Caco-2 (cell line): Measurements from ENCODE around the gene KCNQ5. TPM values are rescaled to one million over a fixed set of nuclear protein-coding genes. Genes with fewer than 3 reads are reported as not detected.

Experiments used
- BruUV-seq: library from RNA; stranded (reverse); fragments of 400-500 nt; replicated peaks from 2 replicates; lab custom pipeline; 2021; lab: Mats Ljungman, UMichigan
- CTCF ChIA-PET: fragments of 300-600 bp; sonication (Branson Sonifier 250); formaldehyde crosslinking; loops from one replicate; lab custom pipeline; 2022; ENCODE audit warnings: antibody characterized with exemption; lab: Charles Lee
- POLR2A ChIA-PET: fragments of 300-600 bp; sonication (Branson Sonifier 250); formaldehyde crosslinking; loops from one replicate; lab custom pipeline; 2022; ENCODE audit warnings: antibody characterized with exemption; lab: Charles Lee
- DNase-seq, 2 experiments: peaks; one replicate each; pipeline versions ENCODE4 v3.0.0 to v3.0.0-alpha.2; 2020 to 2022
- H3K27me3 ChIP-seq: replicated peaks from 2 replicates; pipeline ENCODE4 v1.6.0; 2011; ENCODE audit warnings: low read length; ENCODE audit not compliant: control insufficient read depth, insufficient read depth
- H3K36me3 ChIP-seq: 2 replicates; pipeline ENCODE4 v1.5.1; 2011; ENCODE audit warnings: low read length; ENCODE audit not compliant: control insufficient read depth, insufficient read depth
- H3K4me1 ChIP-seq: fragments of 250-450 bp; sonication (Bioruptor Pico); 2 replicates; pipeline ENCODE4 v1.5.1; 2020; ENCODE audit warnings: mild to moderate bottlenecking
- H3K4me3 ChIP-seq: 2 replicates; pipeline ENCODE4 v1.5.1; 2011; ENCODE audit warnings: low read depth, mild to moderate bottlenecking, control low read depth, low read length
- H3K9me3 ChIP-seq: fragments of 250-450 bp; sonication (Bioruptor Pico); 2 replicates; pipeline ENCODE4 v1.5.1; 2020; ENCODE audit warnings: mild to moderate bottlenecking, moderate library complexity
- H3K27ac Mint-ChIP-seq: one replicate; pipeline ENCODE4 v1.8.0; 2022; ENCODE audit warnings: mixed read lengths; ENCODE audit not compliant: unreplicated experiment
- H3K27me3 Mint-ChIP-seq: one replicate; pipeline ENCODE4 v1.8.0; 2022; ENCODE audit warnings: mixed read lengths; ENCODE audit not compliant: insufficient read depth, unreplicated experiment
- H3K36me3 Mint-ChIP-seq: one replicate; pipeline ENCODE4 v1.8.0; 2022; ENCODE audit warnings: mild to moderate bottlenecking, mixed read lengths; ENCODE audit not compliant: insufficient read depth, unreplicated experiment
- H3K4me1 Mint-ChIP-seq: one replicate; pipeline ENCODE4 v1.8.0; 2022; ENCODE audit warnings: low read depth, mixed read lengths; ENCODE audit not compliant: unreplicated experiment
- H3K4me3 Mint-ChIP-seq: one replicate; pipeline ENCODE4 v1.8.0; 2022; ENCODE audit warnings: mild to moderate bottlenecking, moderate library complexity, mixed read lengths; ENCODE audit not compliant: unreplicated experiment
- H3K9me3 Mint-ChIP-seq: one replicate; pipeline ENCODE4 v1.8.0; 2022; ENCODE audit warnings: mixed read lengths; ENCODE audit not compliant: unreplicated experiment
- intact Hi-C: fragments of 100-400 bp; cut with micrococcal nuclease; formaldehyde crosslinking; loops from one replicate; pipeline ENCODE4 v1.10.0; 2022; ENCODE audit not compliant: unreplicated experiment
- total RNA-seq: library from RNA; stranded (reverse); gene quantifications from 2 replicates; pipeline ENCODE4 v1.2.3, GENCODE V29; 2022
- TF ChIP-seq, protein P1 (sequence below), 2 experiments: fragments of 200-600 bp in 1 of 2; IDR thresholded peaks; 1 replicate in 1 of 2; 2 replicates in 1 of 2; pipeline versions ENCODE4 v1.5.1 to v1.8.0; 2011 to 2022; ENCODE audit warnings: antibody characterized with exemption in 1 of 2, control low read depth in 1 of 2, inconsistent platforms in 1 of 2, low read depth in 1 of 2, low read length in 1 of 2, mild to moderate bottlenecking in 1 of 2, moderate library complexity in 1 of 2; ENCODE audit not compliant: insufficient read depth in 1 of 2, severe bottlenecking in 1 of 2, unreplicated experiment in 1 of 2

Gene KCNQ5
- total RNA-seq, 1 experiment from 2014 or later: 0.20 TPM

DNA sequence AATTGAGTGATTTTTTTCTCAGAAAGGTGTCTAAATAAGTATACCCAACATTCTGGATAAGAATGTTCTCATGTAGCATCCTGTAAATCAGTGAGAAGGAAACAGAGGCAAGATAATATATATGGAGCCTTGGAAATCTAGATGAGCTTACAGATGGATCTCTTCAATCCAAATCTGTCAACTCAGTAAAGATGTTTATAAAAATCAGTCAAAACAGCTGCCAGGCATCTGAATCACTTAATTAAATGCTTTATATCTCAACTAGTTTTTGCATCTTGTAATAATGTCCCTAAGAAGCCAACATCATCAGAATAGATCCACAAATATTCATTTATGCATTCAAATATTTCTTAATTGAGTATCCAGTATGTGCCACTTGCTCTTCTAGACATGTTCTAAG, 303.3 kb downstream of the KCNQ5 start:
- no peak for DNase-seq
- Mint-ChIP-seq H3K4me3 (no peak overlapping the region), H3K27me3 (peaks cover 3% of the 10 kb centered on the region), H3K27ac (no peak overlapping the region), H3K9me3 (no peaks in the 10 kb centered on the region), H3K4me1 (no peaks in the 10 kb centered on the region), H3K36me3 (no peaks in the 10 kb centered on the region)
- no peaks in the 10 kb centered on the region for H3K36me3 ChIP-seq
- CTCF ChIA-PET: no interaction called here
- TF ChIP-seq, protein P1, sequence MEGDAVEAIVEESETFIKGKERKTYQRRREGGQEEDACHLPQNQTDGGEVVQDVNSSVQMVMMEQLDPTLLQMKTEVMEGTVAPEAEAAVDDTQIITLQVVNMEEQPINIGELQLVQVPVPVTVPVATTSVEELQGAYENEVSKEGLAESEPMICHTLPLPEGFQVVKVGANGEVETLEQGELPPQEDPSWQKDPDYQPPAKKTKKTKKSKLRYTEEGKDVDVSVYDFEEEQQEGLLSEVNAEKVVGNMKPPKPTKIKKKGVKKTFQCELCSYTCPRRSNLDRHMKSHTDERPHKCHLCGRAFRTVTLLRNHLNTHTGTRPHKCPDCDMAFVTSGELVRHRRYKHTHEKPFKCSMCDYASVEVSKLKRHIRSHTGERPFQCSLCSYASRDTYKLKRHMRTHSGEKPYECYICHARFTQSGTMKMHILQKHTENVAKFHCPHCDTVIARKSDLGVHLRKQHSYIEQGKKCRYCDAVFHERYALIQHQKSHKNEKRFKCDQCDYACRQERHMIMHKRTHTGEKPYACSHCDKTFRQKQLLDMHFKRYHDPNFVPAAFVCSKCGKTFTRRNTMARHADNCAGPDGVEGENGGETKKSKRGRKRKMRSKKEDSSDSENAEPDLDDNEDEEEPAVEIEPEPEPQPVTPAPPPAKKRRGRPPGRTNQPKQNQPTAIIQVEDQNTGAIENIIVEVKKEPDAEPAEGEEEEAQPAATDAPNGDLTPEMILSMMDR (IDR thresholded peaks at IDR 0.05; ENCODE audit: insufficient read depth in 1 of 2, low read depth in 1 of 2, low read length in 1 of 2, severe bottlenecking in 1 of 2, unreplicated experiment in 1 of 2): no peak
- no peaks in the 10 kb centered on the region for H3K27me3 ChIP-seq
- POLR2A ChIA-PET: no interaction called here
- intact Hi-C loops: no loop called here
- no peak overlapping the region for H3K4me3 ChIP-seq
- BruUV-seq: no TSS peak
- no peaks in the 10 kb centered on the region for H3K4me1 ChIP-seq
- H3K9me3 ChIP-seq: no peaks in the 10 kb centered on the region

DNA sequence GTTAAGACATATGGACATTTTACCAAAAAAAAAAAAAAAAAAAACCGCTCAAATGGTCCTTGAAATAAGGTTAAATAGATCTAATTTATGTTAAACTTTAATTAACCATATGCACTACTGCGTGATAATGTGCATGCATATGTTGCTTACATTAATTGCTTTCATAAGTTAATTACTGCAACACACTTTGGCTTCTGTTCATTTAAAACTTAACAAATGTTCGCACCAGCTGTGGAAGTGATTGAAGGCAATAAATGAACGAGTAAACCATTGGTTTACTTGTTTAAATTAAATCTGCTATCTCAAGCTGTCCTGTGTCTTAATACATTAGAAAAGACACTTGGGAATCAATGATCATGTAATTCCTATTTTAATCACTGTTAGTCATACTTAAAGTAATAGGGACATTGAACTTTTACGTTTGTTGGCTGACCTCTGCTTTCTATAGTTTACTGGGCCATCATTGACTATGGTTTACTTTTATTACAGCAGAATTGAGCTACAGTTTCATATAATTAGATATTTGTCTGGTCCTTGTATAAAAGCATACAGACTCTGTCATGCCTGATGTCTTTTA, 308.8 kb downstream of the KCNQ5 start:
- DNase-seq: no peak
- Mint-ChIP-seq H3K27me3 (no peaks in the 10 kb centered on the region), H3K27ac (no peak overlapping the region), H3K4me1 (no peaks in the 10 kb centered on the region), H3K36me3 (no peaks in the 10 kb centered on the region), H3K9me3 (no peaks in the 10 kb centered on the region), H3K4me3 (no peak overlapping the region)
- Histone ChIP-seq H3K9me3 (no peaks in the 10 kb centered on the region), H3K4me1 (no peaks in the 10 kb centered on the region), H3K4me3 (no peak overlapping the region), H3K36me3 (no peaks in the 10 kb centered on the region), H3K27me3 (no peaks in the 10 kb centered on the region)
- CTCF ChIA-PET: no interaction called here
- POLR2A ChIA-PET: no interaction called here
- BruUV-seq: no TSS peak
- TF ChIP-seq, protein P1 (IDR thresholded peaks at IDR 0.05; ENCODE audit: insufficient read depth in 1 of 2, low read depth in 1 of 2, low read length in 1 of 2, severe bottlenecking in 1 of 2, unreplicated experiment in 1 of 2): no peak
- intact Hi-C loops: no loop called here

- Mint-ChIP-seq H3K9me3 (no peaks in the 10 kb centered on the region), H3K27ac (no peak overlapping the region), H3K36me3 (no peaks in the 10 kb centered on the region), H3K4me1 (no peaks in the 10 kb centered on the region), H3K27me3 (no peaks in the 10 kb centered on the region), H3K4me3 (no peak overlapping the region)
- H3K27me3 ChIP-seq: no peaks in the 10 kb centered on the region
- CTCF ChIA-PET: no interaction called here
- no peaks in the 10 kb centered on the region for H3K4me1 ChIP-seq
- no TSS peak for BruUV-seq
- no peak for DNase-seq
- H3K9me3 ChIP-seq: no peaks in the 10 kb centered on the region
- H3K4me3 ChIP-seq: no peak overlapping the region
- POLR2A ChIA-PET: no interaction called here
- TF ChIP-seq, protein P1 (IDR thresholded peaks at IDR 0.05; ENCODE audit: insufficient read depth in 1 of 2, low read depth in 1 of 2, low read length in 1 of 2, severe bottlenecking in 1 of 2, unreplicated experiment in 1 of 2): no peak
- H3K36me3 ChIP-seq: no peaks in the 10 kb centered on the region
- intact Hi-C loops: no loop called here
These were observed 309.5 kb downstream of the KCNQ5 start for GRCh38 chr6:72931325-72931887.
